NCI-H1105 (cell line): ENCODE results near the gene TBC1D22B.
"Not testable (repeated sequence)": the region's sequence is repeated elsewhere in the genome, so short reads cannot be mapped to it uniquely, and the experiment has no call there.

ENCODE experiments used
- DNase-seq: peaks from one replicate; lab custom pipeline; 2025; lab: John Stamatoyannopoulos, UW

The TBC1D22B gene

DNA sequence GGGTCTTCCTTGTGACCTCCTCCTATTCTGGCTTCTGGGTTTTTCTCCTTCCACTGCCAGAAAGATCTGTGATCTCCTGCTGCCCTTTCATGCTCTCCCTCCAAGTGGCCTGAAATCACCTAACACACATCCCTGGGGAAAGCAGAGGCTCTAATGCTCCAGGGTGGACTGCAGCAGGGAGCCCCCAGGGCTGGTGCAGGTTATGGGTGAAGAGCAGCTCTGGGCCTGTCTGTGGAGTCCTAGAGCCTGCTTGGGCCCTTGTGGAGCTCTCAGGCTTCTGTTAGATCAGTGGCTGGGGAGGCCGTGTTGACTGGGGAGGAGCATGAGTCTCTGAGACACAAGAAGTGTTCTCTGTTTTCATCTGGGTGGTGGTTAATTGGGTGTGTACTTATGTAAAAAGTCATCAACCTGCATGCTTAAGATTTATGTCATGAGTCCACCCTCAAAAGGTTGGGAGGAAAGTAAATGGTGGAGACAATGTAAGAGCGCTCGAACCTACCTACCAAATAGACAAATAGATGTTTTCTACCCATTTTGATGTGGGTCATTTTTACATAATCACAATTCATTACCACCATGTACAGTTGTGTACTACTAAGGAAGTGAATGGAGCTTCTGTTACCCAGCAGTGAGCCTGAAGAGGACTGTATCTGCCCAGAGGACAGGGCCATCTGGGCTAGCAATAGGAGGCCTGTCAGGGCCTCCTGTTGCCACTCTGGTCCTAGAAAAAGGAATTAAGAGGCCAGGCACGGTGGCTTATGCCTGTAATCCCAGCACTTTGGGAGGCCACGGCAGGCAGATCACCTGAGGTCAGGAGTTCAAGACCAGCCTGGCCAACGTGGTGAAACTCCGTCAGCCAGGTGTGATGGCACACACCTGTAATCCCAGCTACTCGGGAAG, 64.2 kb downstream of the TBC1D22B start:
- DNase-seq: no peak

DNA sequence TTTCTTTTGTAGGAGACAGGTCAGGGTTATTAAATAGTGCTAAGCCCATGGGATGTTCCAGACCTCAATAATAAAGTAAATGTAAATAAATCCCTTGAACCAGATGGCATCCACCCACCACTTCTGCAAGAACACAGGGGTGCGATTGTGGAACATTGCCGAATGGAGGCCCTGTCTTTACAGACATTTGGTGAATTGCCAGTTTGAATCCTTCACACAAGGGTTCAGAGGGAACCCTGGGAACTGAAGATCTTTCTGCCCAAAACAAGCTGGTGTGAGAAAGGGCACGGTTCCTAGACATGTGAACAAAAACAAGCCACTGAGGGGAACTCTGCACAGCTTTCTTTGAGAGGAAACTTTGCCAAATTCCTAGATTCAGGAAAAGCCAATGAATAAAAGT, 66.0 kb downstream of the TBC1D22B start:
- DNase-seq: peak; percentile 52

DNA sequence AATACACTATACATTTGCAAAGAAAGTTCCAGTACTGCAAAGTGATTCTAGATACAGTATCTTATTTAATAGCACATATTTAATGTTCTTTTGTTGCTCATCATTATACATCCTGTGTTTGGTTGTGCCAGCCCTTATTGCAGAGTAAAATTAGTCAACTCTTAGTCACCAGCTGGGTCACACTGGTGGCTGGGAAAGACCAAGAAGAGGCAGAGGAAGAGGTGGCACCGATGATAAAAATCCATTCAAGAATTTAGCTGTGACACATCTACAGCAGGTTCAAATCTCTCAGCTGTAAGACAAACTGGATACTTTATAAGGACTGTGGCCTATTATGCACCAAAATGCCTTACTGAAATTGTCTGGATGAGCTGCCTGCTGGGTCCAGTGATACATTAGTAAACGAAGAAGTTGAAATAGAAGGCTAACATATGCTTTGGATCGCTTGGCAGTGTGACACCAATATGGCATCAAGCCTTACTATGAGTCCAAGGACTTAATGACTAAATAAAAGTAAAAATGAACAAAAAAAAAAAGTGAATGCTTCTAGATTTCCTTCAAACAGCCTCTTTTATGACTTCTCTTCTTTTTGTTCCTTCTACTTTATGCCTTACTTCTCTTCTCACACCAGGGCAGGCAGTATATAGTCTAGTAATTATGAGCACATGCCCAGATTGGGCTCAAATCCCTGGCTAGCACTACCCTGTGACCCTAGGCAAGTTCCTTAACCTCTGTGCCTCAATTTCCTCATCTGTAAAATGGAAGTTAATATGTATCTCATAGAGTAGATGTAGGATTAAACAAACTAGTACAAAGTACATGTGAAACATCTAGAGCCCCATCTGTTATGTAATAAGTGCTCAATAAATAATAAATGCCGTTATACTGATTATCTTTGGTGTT, 66.8 kb downstream of the TBC1D22B start:
- no peak for DNase-seq

DNA sequence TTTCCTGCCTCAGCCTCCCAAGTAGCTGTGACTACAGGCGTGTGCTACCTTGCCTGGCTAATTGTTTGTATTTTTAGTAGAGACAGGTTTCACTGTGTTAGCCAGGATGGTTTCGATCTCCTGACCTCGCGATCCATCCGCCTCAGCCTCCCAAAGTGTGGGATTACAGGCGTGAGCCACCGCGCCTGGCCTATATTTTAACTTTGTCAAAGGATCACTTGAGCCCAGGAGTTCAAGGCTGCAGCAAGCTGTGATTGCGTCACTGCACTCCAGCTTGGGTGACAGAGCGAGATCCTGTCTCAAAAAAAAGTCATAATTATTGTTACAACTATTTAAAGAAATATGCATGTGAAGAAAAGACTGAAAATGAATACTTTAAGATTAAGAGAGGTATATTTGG, 72.8 kb downstream of the TBC1D22B start:
- DNase-seq: not testable (repeated sequence)

DNA sequence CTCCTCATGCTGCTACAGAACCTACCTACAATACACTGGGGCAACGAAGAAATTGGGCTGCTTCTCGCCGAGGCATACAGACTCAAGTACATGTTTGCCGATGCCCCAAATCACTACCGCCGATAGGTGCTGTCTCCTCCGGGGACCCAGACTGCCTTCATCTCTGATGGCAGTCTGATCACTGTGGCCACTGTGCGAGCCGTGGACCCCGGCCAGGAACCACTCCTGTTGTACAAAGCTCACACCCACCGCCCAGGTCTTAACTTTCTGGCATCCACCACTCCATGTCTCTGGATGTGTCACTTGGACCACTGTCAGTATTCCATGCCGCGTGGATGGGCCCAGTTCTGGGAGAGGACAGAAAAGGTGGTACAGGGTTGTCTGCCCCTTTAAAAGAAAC, 73.5 kb downstream of the TBC1D22B start:
- no peak for DNase-seq

DNA sequence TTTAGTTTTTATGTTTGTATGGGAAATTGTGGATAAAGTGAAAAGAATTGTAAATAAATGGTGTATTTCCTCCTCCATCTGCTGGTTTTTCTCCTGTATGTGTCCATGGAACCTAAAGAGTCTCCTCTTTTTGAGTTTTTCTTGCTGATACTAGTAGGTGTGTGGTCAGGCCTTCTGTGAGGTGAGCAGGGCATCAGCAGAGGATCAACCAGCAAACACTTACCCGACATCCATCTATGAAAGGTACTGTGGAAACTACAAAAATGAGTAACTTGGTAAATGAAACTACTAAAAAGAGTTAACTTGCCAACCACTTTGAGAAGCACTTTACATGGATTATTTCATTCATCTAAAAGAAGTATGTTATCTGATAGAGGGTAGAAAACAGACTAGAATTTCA, 75.3 kb downstream of the TBC1D22B start:
- DNase-seq: no peak

DNA sequence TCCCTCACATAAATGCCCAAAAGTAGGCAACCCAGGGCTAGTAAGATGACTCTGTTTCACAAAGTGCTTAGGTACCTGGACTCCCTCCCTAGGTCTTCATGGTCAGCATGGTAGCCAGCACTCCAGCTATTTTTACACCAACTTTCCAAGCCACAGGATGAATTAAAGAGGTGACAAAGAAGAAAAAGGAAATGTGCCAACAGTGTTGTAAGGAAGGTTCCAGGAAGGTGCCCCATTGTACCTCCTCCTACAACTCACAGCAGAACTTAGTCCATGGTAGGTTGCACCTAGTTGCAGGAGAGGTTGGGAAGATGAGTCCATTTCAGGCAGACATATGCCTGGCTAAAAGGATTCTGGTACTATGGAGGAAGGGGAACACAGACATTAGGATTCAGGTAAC, 76.5 kb downstream of the TBC1D22B start:
- no peak for DNase-seq

DNA sequence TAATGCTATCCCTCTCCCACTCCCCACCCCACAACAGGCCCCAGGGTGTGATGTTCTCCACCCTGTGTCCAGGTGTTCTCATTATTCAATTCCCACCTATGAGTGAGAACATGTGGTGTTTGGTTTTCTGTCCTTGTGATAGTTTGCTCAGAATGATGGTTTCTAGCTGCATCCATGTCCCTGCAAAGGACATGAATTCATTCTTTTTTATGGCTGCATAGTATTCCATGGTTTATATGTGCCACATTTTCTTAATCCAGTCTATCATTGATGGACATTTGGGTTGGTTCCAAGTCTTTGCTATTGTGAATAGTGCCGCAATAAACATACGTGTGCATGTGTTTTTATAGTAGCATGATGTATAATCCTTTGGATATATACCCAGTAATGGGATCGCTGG, 80.7 kb downstream of the TBC1D22B start:
- not testable (repeated sequence) for DNase-seq

DNA sequence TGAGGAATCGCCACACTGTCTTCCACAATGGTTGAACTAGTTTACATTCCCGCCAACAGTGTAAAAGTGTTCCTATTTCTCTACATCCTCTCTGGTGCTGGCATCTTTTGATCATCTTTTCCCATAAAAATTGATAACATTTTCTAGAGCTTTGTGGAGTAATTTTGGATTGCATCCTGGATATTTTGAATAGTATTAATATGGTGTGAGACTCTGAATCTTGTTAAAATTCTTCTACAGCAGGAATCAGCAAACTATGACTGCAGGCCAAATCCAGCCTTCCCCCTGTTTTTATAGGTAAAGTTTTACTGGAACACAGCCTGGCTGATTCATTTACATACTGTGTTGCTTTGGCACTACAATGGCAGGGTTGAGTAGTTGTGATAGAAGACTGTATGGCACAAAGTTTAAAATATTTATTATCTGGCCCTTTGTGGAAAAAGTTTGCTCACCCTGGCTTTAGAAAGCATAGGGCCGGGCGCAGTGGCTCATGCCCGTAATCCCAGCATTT, 81.2 kb downstream of the TBC1D22B start:
- no peak for DNase-seq

DNA sequence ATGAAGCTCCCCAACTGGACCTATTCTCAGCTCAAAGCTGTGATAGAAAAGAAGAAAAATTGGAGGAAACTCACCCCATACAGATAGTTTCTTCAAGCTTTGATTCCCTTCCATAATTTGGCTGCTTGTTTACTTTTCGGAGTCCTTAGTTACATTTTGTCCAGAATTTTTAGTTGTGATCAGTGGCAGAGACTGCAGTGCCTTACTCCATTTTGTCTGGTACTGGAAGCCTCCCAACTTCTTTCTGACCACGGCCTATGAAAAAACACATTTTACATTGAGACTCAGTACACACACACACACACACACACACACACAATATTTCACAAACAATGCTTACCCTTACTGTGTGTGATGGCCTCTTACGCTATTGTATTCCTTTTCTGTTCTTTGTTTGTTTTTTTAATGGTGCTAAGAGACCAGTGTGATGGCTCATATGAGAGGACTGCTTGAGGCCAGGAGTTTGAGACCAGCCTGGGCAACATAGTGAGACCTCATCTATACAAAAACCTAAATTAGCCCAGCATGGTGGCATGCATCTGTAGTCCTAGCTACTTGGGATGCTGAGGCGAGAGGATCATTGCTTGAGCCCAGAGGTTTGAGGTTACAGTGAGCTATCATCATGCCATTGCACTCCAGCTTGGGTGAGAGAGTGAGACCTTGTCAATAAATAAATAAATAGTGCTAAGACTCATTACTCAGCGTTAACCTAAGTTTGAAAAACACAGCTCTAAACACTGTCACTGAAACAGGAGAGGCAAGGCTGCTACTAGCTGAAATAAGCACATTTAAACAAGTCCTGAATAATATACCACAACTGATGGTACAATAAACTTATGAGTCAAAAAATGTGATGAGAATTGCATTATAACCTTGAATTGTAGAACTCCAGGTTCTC, 82.4 kb downstream of the TBC1D22B start:
- DNase-seq: no peak

DNA sequence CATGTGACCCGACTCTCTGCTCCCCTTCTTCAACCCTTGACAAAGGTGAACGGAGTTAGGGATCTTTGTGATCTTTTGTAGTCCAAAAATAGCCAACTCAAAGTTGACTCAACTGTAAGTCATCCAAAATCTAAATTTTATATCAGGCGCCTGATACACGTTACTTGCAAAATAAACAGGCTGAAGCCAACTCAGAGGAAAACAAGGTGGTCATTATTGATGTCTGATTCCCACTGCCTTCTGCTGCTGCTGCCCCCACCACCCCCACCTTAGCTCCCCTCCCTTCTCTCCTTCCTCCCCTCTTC, 83.0 kb downstream of the TBC1D22B start:
- DNase-seq: no peak

DNA sequence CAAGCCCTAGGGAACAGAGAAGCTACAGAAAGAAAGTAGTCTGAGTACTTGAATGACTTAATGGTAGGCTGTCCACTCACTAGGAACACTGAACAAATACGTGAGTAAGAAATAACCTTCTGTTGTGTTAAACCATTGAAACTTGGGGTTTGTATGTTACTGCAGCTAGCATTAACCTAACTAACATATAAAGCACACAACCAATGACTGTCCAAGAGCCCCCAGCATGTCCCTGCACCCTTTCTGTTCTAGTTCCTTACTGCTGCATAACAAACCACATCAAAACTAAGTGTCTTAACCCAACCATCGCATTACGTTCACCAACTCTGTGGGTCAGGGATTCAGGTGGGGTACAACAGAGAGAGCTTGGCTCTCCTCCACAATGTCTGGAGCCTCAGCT, 85.7 kb downstream of the TBC1D22B start:
- no peak for DNase-seq

DNA sequence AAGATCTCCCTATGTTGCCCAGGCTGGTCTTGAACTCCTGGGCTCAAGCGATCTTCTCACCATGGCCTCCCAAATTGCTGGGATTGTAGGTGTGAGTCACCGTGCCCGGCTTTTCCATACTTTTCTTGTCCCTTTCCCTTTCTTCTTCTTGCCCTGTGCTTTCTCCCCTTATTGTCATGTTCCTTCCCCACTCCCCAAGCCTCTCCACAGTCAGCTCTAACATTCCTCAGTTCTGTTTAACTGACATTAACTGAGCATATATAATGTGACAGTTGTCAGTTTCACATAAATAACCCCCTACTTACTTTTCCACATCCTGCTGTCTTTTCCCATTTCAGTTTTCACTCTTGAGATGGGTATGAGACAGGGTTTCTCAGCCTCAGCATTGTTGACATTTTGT, 86.7 kb downstream of the TBC1D22B start:
- DNase-seq: no peak

DNA sequence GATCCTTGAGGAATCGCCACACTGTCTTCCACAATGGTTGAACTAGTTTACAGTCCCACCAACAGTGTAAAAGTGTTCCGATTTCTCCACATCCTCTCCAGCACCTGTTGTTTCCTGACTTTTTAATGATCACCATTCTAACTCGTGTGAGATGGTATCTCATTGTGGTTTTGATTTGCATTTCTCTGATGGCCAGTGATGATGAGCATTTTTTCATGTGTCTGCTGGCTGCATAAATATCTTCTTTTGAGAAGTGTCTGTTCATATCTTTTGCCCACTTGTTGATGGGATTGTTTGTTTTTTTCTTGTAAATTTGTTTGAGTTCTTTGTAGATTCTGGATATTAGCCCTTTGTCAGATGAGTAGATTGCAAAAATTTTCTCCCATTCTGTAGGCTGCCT, 88.2 kb downstream of the TBC1D22B start:
- not testable (repeated sequence) for DNase-seq

DNA sequence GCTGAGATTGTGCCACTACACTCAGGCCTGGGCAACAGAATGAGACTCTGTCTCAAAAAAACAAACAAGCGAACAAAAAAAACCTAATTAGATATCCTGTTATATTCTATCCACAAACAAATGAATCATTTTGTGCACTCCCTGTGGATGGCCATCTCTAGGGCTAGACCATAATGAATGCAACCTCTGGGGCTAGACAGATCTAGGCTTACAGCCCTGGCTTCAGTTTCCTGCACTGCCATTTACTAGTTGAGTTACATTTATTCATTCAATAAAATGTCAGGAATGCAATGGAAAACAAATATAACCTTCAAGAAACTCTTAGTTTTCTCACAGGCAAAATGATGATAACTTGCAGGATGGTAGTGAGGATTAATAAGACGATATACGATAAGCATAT, 89.6 kb downstream of the TBC1D22B start:
- DNase-seq: no peak

DNA sequence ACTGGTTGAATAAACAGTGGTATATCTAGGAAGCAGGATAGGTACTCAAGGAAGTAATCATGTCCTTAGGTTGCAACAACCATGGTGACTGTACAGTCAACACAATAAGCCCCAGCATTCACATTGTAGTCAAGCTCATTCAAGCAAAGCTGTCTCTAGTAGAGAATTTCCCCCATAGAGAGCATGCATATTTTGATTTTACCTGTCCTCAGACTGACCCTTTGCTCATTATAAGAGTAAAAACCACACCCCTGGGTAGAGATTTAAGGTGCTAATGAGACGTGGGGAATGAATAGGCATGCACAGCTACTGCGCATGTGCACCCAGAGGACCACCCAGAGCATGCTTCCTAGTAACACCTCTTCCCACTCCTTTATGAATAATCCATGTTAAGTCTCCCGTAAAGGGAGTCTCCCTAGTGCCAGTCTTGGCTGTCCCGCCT, 90.1 kb downstream of the TBC1D22B start:
- DNase-seq: no peak

DNA sequence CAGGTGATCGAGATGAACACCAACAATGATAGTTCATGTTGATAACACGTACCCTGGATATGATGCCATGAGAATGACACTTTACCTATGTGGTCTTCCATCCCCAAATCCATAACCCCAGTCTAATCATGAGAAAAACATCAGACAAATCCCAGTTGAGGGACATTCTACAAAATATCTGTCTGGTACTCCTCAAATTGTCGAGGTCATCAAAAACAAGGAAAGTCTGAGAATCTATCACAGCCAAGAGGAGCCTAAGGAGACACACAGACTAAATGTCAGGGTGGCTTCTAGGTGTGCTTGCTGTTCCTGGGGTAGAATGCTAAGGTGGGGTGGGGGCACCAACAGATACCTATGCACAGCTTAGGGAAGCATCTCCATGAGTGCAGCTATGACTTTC, 93.5 kb downstream of the TBC1D22B start:
- no peak for DNase-seq

DNA sequence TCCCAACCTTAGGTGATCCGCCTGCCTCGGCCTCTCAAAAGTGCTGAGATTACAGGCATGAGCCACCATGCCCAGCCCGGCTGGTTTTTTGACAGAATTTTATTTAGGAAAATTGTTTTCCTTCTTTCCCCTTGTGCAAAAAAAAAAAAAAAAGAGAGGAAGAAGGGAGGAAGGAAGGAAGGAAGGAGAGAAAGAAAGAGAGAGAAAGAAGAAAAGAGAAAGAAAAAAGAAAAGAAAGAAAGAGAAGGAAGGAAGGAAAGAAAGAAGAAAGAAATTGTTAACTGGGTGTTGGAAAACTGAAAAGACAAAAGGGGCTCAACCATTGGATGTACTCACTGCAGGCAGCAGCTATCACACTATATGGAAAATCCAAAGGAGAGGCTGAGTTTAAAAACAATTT, 94.8 kb downstream of the TBC1D22B start:
- DNase-seq: no peak

DNA sequence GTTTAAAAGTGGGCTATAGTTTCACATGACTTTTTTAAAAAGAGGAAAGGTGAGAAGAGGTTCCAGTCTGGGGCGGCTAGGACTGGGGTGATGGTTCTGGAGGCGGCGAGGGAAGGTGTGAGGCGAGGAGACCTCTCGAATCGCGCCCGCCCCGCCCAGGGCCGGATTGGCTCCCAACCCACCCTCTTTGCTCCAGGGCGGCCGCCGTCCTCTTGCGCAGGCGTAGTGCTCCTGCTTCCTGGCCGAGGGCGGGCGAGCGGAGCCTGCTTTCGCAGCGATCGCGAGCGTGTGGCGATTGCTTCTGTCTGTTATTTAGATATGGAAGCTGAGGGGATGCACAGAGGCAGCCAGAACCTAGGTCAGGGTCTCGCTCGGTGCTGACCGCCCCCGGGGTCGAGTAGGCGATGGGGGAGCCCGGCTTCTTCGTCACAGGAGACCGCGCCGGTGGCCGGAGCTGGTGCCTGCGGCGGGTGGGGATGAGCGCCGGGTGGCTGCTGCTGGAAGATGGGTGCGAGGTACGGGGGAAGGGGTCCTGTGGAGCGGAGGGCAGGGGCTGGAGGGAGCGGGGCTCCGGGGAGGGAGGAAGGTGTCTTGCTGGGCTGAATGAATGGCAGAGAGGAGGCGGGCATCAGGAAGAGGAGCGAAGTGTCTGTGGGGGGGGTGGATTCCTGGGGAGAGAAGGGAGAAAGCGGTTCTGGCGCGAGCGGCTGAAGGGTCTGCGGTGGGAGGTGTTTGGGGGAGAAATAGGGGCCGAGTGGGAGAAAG, 96.4 kb downstream of the TBC1D22B start, which contains the start of gene RNF8:
Gene RNF8, plus strand, starts transcription at position 223 of the 765 bp plus-strand sequence. Its CDS starts 182 bp downstream, at position 405.
- DNase-seq: peak; percentile 94

DNA sequence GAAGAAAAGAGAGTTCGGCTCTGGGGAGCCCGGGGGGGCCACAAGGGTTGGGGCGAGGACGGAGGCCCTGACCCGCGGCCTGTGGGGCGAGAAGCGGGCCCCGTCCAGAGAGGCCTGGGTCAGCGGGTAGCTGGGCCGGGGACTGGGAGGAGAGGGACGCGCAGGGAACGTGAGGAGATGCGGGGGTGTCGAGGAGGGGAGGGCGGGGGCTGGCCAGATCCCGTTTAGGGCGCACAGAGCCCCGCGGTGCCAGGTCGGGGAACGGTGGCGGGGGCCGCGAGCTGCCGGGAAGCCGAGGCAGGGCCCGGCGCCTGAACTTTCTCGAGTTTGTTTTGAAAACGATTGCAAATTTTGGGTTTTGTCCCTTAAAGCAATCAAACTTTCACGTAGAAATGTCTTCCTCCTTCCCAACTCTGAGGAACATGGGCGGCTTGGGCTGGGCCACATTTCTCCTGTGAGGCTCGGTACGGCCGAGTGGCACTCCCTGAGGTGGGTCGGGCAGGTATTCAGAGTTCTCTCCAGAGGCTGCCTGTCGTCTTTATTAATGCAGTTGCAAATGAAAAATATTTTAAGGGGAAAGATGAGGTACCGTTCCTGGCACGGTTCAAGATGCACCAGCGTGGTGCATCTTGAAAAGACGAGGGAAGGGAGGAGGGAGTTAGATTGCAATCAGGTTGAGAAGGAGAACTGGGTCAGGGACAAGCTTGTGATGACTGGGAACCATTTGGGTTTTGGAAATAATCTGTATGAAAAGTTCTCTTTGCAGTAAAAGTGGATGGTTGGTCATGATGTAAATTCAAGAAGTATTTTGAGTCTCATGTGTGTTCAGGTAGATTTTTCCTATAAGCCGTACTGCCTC, 97.2 kb downstream of the TBC1D22B start:
- DNase-seq: no peak
